HG03025 (cell line): ENCODE data around the gene TRH.
"Not testable (repeated sequence)": the region's sequence is repeated elsewhere in the genome, so short reads cannot be mapped to it uniquely, and the experiment has no call there.

Experiments used
- ATAC-seq: cut with Tn5 transposase; IDR thresholded peaks from one replicate; pipeline ENCODE4 v1.9.1; 2021; ENCODE audit warnings: mild to moderate bottlenecking, moderate library complexity; ENCODE audit not compliant: unreplicated experiment, low FRiP score

TRH gene

DNA sequence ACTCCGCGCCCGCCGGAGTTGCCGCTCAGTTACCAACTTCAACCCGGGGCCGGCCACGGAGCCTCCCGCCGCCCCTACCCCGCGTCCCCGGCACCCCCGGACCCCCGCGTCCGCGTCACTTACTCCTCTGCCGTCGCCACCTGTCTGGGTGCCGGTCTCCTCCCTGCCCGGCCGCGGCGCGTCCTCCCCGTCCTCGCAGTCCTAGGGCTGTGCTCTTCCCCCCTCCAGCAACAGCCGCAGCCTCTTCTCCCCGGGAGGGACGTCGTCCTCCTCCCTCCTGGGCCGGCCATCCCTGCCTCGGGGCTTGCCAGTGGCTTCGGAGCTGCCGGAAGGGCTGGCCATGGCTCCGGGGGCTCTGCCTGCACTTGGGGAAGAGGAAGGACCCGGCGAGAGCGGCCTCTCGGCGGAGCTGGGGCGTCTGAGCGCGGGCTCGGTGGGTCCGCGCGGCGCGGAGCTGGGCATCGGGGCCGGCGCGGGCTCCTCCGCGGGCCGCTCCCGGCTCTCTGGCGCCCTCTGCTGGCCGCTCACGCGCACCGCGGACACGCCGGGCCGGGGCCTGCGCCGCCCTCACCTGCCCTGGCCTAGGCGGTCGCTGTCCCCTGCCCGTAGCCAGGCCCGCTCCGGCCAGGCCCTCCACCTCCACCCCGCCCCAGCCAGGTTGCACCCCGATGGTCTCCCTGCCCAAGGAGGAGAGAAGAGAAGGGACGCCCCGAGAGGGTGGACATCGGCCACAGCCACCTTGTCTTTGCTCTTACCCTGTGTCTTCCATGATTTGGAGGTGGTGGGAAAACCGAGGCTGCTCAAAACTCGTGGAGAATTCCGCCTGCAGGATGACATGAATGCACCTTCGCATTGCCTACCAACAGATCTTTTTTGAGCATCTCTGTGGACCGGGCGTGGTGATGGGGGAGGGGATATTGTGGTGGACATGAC is 28.4 kb downstream of the TRH start:
- not testable (repeated sequence) for ATAC-seq

DNA sequence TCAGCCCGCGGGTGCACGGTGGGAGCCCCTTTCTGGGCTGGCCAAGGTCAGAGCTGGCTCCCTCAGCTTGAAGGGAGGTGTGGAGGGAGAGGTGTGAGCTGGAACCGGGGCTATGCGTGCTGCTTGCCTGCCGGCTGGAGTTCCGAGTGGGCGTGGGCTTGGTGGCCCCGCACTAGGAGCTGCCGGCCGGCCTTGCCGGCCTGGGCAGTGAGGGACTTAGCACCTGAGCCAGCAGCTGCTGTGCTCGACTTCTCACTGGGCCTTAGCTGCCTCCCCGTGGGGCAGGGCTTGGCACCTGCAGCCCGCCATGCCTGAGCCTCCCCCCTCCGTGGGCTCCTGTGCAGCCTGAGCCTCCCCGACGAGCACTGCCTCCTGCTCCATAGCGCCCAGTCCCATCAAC is 36.0 kb downstream of the TRH start:
- no peak for ATAC-seq

DNA sequence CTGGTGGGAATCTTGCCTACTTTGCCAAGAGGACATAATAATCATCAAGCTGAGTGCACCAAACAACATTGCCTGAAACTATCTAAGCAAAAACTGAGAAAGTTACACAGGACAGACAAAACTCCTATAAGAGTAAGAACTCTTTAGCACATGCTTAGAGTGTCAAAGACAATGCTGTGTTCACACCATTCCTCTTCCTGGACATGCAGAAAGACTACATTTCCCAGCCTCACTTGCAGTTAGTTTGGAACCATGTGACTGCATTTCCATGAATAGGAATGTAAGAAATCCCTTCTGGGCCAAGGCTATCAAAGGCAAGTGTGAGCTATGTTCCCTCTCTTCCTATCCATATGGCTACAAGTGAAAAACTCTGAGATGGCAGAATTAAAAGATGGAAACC is 37.6 kb downstream of the TRH start:
- not testable (repeated sequence) for ATAC-seq

DNA sequence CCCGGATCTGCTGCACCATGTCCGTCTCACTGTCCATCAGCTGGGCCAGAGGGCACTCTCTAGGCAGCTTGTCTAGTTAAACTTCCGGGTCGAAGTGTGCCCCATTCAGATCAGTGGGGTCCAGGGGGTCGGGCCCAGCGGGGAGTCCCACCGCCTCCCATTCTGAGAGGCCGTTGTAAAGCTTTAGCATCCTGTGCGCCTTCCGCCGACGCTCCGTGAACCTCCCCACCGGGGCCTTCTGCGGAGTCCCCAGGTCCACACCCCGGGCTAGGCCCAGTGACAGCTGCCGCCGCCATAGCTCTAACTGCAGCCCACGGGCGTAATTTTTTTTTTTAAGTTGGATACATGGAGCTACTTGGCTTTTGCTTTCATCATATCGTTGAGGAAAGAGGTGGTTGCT is 38.7 kb downstream of the TRH start:
- not testable (repeated sequence) for ATAC-seq

DNA sequence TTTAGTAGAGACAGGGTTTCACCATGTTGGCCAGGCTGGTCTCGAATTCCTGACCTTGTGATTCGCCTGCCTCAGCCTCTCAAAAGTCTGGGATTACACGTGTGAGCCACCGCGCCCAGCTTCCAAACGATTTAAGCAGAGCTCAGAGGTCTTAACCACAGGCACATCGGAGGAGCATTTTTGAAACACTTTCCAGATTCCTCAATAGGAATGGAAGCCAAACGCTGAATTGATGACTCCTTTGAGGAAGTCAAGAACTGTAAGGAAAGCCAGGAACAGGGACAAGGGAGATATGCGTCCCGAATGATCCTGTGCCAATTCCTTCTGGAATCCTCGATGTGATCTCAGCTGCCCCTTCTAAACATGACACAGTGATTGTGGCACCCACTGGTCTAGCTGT is 40.0 kb downstream of the TRH start:
- ATAC-seq = no peak

DNA sequence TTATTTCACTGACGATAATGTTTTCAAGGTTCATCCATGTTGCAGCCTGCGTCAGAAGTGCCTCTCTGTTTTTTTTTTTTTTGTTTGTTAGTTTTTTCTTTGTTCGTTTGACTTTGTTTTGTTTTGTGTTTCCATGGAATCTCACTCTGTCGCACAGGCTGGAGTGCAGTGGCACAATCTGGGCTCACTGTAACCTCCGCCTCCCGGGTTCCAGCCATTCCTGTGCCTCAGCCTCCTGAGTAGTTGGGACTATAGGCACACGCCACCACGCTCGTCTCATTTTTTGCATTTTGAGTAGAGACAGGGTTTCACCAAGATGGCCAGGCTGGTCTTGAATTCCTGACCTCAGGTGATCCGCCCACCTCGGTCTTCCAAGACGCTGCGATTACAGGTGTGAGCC is 43.1 kb downstream of the TRH start:
- ATAC-seq = not testable (repeated sequence)

DNA sequence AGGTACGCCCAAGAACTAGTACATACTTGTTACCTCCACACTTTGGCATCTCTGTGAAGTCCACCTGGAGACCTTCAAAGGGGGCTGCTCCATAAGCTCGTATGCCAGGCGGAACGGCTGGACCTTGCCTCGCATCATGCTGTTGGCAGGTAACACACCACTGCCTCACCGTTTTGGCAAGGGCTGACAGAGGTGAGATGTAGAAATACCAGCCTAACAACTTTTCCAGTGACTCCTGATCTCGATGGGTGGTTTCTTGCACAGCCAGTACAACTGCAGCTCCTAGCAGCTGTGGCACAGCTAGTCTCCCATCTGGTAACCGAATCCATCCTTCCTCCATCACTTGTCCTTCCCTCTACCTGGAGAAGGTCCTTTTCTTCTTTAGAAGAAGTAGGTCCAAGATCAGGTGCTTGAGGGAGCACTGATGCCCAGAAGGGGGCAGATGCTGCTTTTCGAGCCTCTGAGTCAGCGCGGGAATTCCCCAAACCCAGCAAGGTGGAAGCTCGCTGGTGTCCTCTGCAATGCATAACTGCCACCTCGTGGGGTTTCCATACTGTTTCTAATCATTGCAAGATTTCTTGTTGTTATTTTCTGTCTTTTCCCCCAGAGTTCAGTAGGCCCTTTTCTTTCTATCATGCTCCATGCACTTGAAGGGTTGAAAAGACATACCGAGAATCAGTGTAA is 51.8 kb downstream of the TRH start:
- not testable (repeated sequence) for ATAC-seq

DNA sequence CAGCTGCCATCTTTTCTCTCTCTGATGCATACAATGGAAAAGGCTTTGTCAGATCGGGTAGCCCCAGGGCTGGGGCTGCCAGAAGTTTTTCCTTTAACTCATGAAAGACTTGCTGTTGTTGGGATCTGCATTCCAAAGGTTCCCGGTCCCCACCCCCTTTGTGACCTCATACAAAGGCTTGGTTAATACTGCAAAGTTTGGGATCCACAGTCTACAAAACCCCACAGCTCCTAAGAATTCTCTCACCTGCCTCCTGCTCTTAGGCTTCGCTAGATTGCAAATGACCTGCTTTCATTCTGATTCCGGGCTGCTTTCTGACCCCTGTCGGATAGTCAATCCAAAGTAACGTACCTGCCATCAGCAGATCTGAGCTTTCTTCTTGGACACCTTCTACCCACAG is 52.9 kb downstream of the TRH start:
- ATAC-seq = not testable (repeated sequence)
